ENCODE data around the gene TRAF3.

Gene TRAF3

DNA sequence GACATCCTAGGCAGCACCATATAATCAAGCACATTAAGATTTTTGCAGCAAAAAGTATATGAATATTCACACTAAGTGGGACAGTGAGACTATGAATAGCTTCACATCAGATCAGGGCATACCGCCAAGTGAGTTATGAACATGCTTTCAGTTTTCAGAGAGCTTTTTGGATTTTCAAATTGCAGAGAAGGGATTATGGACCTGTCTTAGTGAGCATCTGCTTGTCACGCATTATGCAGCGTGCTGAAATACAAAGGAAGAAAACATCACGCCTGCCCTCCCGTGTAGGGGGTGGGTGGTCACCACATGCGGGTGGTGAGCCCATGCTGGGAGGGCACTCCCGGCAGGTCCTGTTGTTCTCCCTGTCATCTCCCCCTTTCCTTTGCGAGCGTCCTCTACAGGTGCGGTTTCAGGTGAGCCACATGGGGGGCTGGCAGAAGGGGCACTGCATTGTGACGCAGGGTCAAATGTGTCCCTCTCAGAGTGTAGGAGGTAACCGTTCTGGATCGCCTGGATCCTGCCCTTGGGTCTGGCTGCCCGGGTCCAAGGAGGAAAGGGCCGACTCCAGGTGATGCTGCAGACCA, 42.6 kb downstream of the TRAF3 start:
- no peak for TF ChIP-seq TAF1 (IDR thresholded peaks at IDR 0.05; ENCODE audit: low read depth)
- TF ChIP-seq, protein P1, sequence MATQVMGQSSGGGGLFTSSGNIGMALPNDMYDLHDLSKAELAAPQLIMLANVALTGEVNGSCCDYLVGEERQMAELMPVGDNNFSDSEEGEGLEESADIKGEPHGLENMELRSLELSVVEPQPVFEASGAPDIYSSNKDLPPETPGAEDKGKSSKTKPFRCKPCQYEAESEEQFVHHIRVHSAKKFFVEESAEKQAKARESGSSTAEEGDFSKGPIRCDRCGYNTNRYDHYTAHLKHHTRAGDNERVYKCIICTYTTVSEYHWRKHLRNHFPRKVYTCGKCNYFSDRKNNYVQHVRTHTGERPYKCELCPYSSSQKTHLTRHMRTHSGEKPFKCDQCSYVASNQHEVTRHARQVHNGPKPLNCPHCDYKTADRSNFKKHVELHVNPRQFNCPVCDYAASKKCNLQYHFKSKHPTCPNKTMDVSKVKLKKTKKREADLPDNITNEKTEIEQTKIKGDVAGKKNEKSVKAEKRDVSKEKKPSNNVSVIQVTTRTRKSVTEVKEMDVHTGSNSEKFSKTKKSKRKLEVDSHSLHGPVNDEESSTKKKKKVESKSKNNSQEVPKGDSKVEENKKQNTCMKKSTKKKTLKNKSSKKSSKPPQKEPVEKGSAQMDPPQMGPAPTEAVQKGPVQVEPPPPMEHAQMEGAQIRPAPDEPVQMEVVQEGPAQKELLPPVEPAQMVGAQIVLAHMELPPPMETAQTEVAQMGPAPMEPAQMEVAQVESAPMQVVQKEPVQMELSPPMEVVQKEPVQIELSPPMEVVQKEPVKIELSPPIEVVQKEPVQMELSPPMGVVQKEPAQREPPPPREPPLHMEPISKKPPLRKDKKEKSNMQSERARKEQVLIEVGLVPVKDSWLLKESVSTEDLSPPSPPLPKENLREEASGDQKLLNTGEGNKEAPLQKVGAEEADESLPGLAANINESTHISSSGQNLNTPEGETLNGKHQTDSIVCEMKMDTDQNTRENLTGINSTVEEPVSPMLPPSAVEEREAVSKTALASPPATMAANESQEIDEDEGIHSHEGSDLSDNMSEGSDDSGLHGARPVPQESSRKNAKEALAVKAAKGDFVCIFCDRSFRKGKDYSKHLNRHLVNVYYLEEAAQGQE (IDR thresholded peaks at IDR 0.05; ENCODE audit: low read depth) = no peak
- no peak for TF ChIP-seq CEBPB (IDR thresholded peaks at IDR 0.05)
- no peak for TF ChIP-seq YY1 (IDR thresholded peaks at IDR 0.05; ENCODE audit: low read depth)
- no peak for TF ChIP-seq NFIC (IDR thresholded peaks at IDR 0.05)
- TF ChIP-seq, protein P2, sequence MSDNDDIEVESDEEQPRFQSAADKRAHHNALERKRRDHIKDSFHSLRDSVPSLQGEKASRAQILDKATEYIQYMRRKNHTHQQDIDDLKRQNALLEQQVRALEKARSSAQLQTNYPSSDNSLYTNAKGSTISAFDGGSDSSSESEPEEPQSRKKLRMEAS (IDR thresholded peaks at IDR 0.05) = no peak
- no peak for TF ChIP-seq TEAD4 (IDR thresholded peaks at IDR 0.05)
- no peak for TF ChIP-seq FOXM1 (IDR thresholded peaks at IDR 0.05; ENCODE audit: borderline replicate concordance, low read depth)
- no peak for TF ChIP-seq USF1 (IDR thresholded peaks at IDR 0.05)
- TF ChIP-seq EGR1 (IDR thresholded peaks at IDR 0.05) = no peak
- no peak for TF ChIP-seq CREB1 (IDR thresholded peaks at IDR 0.05; ENCODE audit: low read depth)
- TF ChIP-seq RAD21 (IDR thresholded peaks at IDR 0.05; ENCODE audit: low read depth) = no peak
- TF ChIP-seq TCF12 (IDR thresholded peaks at IDR 0.05; ENCODE audit: low read depth) = no peak
- no peak for TF ChIP-seq EP300 (IDR thresholded peaks at IDR 0.05; ENCODE audit: borderline replicate concordance)
- TF ChIP-seq ZBTB7A (IDR thresholded peaks at IDR 0.05; ENCODE audit: low read depth) = no peak

- TF ChIP-seq USF1 (IDR thresholded peaks at IDR 0.05) (no peak), TAF1 (IDR thresholded peaks at IDR 0.05; ENCODE audit: low read depth) (no peak), TCF12 (IDR thresholded peaks at IDR 0.05; ENCODE audit: low read depth) (no peak), RAD21 (IDR thresholded peaks at IDR 0.05; ENCODE audit: low read depth) (no peak), CREB1 (IDR thresholded peaks at IDR 0.05; ENCODE audit: low read depth) (no peak), EP300 (IDR thresholded peaks at IDR 0.05; ENCODE audit: borderline replicate concordance) (no peak), EGR1 (IDR thresholded peaks at IDR 0.05) (no peak), FOXM1 (IDR thresholded peaks at IDR 0.05; ENCODE audit: borderline replicate concordance, low read depth) (no peak), CEBPB (IDR thresholded peaks at IDR 0.05) (no peak)
- TF ChIP-seq, protein P2 (IDR thresholded peaks at IDR 0.05) = no peak
Measured at GRCh38 chr14:102821252-102821651, 44.0 kb downstream of the TRAF3 start.

DNA sequence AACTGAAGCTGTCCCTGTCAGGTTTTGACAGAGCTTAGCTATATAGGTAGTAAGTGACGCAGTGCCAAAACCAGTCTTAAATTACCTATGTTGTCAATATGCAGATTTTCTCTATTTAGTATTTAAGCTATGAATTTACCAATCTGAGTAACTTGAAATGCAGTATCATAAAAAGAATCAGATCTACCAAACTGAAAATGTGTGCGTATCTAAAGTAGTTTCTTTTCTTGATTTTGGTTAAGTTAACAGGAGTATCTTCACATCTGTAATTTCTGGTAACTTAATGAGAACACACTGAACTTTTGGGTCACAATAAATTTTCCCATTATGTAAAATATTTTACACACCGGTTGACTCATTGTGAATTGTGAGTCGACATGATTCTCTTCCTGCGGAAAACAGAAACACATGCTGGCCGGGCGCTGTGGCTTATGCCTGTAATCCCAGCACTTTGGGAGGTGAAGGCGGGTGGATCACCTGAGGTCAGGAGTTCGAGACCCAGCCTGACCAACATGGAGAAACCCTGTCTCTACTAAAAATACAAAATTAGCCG, 45.1 kb downstream of the TRAF3 start:
- TF ChIP-seq, protein P2 (IDR thresholded peaks at IDR 0.05) = no peak
- TF ChIP-seq CEBPB (IDR thresholded peaks at IDR 0.05) = no peak
- no peak for TF ChIP-seq TCF12 (IDR thresholded peaks at IDR 0.05; ENCODE audit: low read depth)
- no peak for TF ChIP-seq RAD21 (IDR thresholded peaks at IDR 0.05; ENCODE audit: low read depth)
- no peak for TF ChIP-seq YY1 (IDR thresholded peaks at IDR 0.05; ENCODE audit: low read depth)

DNA sequence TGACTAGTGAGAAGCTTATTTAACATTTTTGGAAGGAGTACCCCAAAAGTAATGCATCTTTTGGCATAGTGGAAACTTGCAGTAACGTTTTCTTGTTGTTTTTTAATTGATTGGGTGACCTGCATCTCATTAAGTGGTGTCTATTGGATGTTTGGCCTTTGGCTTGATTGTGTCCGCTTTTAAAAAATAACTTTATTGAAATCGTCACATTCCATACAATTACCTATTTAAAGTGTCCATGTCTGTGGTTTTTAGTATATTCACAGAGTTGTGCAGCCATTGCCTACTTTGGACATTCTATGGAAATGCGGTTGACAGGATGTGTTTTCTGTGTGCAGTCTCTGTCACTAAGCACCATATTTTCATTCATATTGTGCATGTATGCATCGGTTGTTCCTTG, 46.3 kb downstream of the TRAF3 start:
- TF ChIP-seq USF1 (IDR thresholded peaks at IDR 0.05) = no peak
- TF ChIP-seq RAD21 (IDR thresholded peaks at IDR 0.05; ENCODE audit: low read depth) = no peak
- TF ChIP-seq EGR1 (IDR thresholded peaks at IDR 0.05) = no peak
- TF ChIP-seq FOXM1 (IDR thresholded peaks at IDR 0.05; ENCODE audit: borderline replicate concordance, low read depth) = no peak
- no peak for TF ChIP-seq ZBTB7A (IDR thresholded peaks at IDR 0.05; ENCODE audit: low read depth)
- TF ChIP-seq, protein P2 (IDR thresholded peaks at IDR 0.05) = no peak
- TF ChIP-seq TAF1 (IDR thresholded peaks at IDR 0.05; ENCODE audit: low read depth) = no peak
- TF ChIP-seq YY1 (IDR thresholded peaks at IDR 0.05; ENCODE audit: low read depth) = no peak
- TF ChIP-seq TCF12 (IDR thresholded peaks at IDR 0.05; ENCODE audit: low read depth) = no peak
- TF ChIP-seq NFIC (IDR thresholded peaks at IDR 0.05) = no peak
- TF ChIP-seq, protein P1 (IDR thresholded peaks at IDR 0.05; ENCODE audit: low read depth) = no peak
- TF ChIP-seq TEAD4 (IDR thresholded peaks at IDR 0.05) = no peak
- no peak for TF ChIP-seq CEBPB (IDR thresholded peaks at IDR 0.05)

DNA sequence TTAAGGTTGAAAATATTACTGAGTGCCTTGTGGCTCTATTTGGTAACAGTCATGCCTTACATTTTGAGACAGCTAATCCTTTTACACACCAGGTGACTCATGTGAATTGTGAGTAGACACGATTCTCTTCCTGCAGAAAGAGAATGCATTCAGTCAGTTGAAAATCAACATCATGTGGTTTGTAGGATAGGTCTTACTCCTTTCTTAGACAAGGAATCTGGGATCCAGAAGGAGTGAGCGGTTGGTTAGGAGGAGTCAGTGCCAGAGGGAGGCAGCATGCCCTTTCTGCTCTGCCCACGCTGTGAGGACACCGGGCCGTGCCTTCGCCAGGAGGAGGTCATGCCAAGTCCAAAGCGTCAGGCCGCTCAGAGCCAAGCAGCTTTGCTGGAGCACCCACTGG, 47.6 kb downstream of the TRAF3 start:
- no peak for TF ChIP-seq FOXM1 (IDR thresholded peaks at IDR 0.05; ENCODE audit: borderline replicate concordance, low read depth)
- no peak for TF ChIP-seq USF1 (IDR thresholded peaks at IDR 0.05)
- TF ChIP-seq RAD21 (IDR thresholded peaks at IDR 0.05; ENCODE audit: low read depth) = no peak
- TF ChIP-seq, protein P2 (IDR thresholded peaks at IDR 0.05) = no peak
- TF ChIP-seq CREB1 (IDR thresholded peaks at IDR 0.05; ENCODE audit: low read depth) = no peak
